Upper lobe of left lung (tissue), 4 donors: ENCODE results near the gene CEP295NL.

Source experiments
- CTCF ChIP-seq, 6 experiments: fragments of 450-650 bp in 4 of 6; fragments of 200-600 bp in 2 of 6; sonication (generic) in 2 of 6; IDR thresholded peaks; one replicate each; pipeline ENCODE4 v1.5.1; 2016 to 2019; ENCODE audit warnings: antibody characterized with exemption in 6 of 6
- EP300 ChIP-seq, 4 donors: sonication (generic); formaldehyde crosslinking; IDR thresholded peaks; one replicate each; pipeline ENCODE4 v1.5.1; 2017; ENCODE audit warnings: antibody characterized with exemption in 4 of 4, control low read depth in 2 of 4
- POLR2A ChIP-seq, 4 donors: fragments of 450-650 bp; IDR thresholded peaks; one replicate each; pipeline ENCODE4 v1.5.1; 2016 to 2017; ENCODE audit warnings: antibody characterized with exemption in 4 of 4, mild to moderate bottlenecking in 2 of 4
- POLR2AphosphoS5 ChIP-seq, 2 donors: sonication (generic); formaldehyde crosslinking; IDR thresholded peaks; one replicate each; pipeline ENCODE4 v1.5.1; 2017; ENCODE audit warnings: antibody characterized with exemption in 2 of 2

GRCh38 chr17:78853926-78854394 lies 49.0 kb downstream of the CEP295NL start:
- TF ChIP-seq EP300 (IDR thresholded peaks at IDR 0.05) (no peak), CTCF (IDR thresholded peaks at IDR 0.05) (no peak), POLR2A (IDR thresholded peaks at IDR 0.05) (no peak), POLR2AphosphoS5 (IDR thresholded peaks at IDR 0.05) (no peak)
